HG03575 (cell line): ENCODE measurements around the gene SLC1A2.

Source experiments
- ATAC-seq: cut with Tn5 transposase; IDR thresholded peaks from one replicate; pipeline ENCODE4 v1.9.1; 2021; ENCODE audit not compliant: unreplicated experiment, insufficient number of reproducible peaks, low FRiP score; ENCODE audit errors: extremely low read depth

Gene SLC1A2

DNA sequence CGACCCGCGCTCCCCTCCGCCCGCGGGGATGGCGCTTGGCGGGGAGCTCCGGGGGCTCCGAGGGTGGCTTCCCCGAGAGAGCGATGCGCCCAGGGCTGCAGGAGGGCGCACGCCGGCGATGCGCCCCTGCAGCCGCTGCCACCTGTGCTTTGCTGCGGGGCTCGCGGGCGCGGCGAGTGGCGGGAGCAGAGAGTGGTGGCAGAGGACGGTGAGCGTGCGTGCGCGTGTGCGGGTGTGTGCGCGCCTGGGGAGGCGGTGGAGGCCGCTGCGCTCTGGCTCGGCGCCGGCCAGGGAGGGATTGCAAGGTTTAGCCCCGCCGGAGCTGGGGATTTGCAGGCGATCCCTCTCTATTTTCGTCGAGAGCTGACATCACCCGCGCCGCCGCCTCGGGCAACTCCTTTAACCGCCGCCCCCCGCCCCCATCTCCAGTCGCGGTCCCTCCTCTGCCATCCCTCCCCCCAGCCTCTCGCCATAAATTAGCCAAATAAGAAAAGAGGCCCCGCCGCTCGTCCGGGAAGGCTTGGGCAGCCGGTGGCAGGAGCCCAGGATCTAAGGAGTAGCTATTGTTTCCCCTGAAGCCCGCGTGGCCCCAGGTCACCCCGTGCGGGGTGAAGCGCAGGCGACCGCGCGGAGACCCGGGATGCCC lies at the start of gene SLC1A2:
Gene SLC1A2, minus strand, starts transcription at position 375 of the 646 bp plus-strand sequence. CDS start 592 bp downstream, outside the sequence.
- no peak for ATAC-seq

DNA sequence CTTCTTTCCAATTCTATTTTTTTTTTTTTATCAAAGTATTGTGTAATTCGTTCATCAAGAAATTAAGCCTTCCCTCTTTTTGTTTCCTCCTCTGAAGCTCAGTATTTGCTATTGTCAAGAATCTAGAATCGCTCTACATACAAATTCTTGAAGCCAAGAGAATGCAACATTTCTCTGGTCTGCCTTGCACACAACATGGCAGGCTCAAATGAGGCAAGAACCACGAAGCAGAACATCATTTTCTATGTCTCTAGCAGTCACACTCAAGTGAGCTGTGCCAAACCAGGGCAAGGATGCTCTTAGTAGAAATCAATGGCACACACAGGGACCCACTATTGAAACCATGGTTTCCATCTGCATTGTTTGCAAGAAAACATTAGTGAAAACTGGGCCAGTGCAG lies 46.7 kb upstream of the SLC1A2 start:
- ATAC-seq = no peak

DNA sequence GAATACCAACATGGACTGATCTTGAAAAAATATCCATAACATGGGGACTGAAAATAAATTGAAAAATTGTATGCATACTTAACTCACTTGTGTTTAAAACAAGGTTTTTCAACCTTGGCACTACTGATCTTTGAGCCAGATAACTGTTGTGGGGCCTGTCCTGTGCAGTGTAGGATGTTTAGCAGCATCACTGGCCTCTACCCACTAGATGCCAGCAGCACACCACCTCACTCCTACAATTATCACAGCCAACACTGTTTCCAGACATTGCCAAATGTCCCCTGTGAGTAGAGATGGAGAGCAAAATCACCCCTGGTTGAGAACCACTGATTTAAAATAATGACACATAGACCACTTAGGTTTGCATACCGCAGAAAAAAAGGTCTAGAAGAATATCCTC lies 45.0 kb upstream of the SLC1A2 start:
- ATAC-seq = no peak

DNA sequence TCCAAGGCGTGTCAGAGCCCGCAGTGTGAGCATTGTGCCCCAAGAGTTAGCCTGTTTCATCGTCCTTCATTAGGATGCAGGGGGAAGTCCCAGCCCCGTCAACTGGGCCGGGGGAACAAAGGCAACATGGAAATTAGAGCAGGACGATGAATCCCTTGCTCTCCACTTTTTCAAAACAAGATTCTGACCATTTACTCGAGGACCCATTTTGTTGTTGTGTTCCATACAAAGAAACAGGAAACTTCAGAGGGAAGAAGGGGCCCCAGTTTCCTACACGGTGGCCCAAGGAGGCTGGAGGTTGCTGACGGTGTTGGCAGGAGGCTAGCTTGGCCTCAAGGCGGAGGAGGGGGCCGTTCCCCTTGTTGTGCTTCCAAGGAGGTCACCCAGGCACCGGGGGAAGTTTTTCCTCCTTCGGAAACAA lies 44.0 kb upstream of the SLC1A2 start:
- no peak for ATAC-seq

GRCh38 chr11:35461917-35462538 lies 42.7 kb upstream of the SLC1A2 start:
- ATAC-seq = no peak

- ATAC-seq = no peak
Measured at GRCh38 chr11:35459489-35459888, 40.1 kb upstream of the SLC1A2 start.

DNA sequence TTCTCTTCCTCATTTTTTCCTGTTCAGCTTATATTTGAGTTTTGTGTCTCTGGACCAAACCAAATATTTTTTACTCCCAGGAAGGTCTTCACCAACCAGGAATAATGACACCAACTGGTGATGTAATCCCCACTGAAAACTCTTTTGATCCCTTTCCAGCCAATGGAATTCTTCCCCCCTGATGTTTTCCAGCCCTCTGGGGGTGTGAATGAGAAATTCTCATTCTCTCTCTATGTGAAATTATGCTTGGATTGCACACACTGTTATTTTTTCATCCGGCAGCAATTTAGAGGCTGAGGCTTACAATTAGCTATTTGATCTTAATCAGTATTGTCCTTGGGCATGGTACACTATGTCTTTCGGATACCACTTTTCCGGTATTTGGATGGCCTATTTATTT lies 39.5 kb upstream of the SLC1A2 start:
- ATAC-seq = no peak

GRCh38 chr11:35454362-35454761 lies 35.0 kb upstream of the SLC1A2 start:
- ATAC-seq = no peak

DNA sequence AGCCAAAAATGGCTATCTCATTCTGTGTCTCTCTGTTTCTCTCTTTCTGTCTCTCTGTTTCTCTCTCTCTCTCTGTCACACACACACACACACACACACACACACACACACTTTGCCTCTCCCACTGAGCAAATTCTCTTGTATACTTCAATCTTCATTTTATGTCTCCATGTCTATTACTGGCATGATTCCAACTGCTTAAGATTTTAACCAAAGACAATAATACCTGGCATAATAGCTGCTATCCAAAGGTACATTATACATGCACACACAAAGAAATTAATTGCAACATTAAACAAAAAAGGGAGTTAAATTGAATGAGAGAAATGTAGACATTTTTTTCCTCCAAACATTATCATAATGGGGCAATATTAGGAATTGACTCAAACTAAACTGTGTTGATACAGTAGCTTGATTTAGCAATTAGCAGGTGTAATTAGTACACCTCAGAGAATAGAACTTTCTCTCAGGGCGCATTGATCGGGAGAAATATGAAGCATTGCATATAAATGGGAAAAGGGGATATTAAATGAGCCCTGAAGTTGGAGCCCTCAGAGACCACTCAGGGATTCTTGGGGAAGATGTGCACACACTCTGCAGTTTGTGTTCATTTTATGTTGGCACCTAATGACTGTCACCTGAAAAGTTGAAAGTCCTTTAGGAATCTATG lies 17.4 kb upstream of the SLC1A2 start:
- no peak for ATAC-seq

DNA sequence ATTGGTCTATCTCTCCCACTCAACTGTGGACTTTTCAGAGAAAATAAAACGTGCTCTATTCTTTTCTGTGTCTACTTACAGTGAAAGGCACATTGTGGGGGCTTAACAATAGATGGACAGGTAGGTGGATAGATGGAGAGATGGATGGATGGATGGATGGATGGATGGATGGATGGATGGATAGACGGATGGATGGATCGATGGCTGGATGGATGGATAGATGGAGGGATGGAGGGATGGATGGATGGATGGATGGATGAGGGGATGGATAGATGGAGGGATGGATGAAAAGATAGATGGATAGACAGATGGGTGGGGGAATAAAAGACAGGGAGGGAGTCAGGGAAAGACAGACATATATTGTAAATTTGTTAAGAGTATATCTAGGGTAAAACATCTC lies 14.2 kb upstream of the SLC1A2 start:
- ATAC-seq = no peak

DNA sequence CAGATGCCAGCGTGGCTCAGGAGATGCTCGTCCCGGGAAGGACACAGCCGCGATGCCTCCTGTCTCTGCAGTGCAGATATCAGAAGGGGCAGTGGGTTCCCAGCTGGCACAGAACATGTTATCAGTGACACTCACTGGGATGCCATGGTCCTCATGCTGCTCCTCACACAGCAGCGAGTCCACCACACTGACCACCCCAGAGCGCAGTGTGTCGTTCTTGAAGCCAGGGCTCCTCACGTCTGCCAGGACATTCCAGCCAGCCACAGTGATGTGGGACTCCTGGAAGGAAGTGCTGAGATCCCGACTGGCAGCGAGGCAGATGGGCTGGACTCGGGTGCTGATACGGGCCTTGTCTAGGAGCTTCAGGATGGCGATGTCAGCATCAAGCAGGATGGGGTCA lies 13.1 kb upstream of the SLC1A2 start:
- no peak for ATAC-seq

DNA sequence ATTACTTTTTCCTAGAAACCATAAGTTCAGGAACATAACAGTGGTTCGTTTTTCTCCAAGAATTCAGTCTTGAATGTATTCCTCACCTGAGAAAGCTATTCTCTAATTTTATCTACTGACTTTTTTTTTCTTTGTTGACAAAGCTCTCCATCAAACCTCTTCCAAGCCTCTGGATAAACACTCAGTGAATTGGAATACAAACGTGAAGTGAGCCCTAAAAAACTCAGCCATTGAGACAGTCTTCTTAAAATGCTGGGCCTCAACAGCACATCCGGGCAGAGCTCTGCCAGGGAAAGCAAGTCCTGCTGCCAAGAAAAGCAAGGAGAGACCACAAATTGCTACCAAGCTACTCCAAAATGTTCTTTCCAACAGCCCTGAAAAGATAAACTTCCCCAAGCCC lies 7.7 kb upstream of the SLC1A2 start:
- no peak for ATAC-seq

- no peak for ATAC-seq
Measured at GRCh38 chr11:35426351-35426750, 7.0 kb upstream of the SLC1A2 start.

GRCh38 chr11:35425603-35426212 lies 6.3 kb upstream of the SLC1A2 start:
- no peak for ATAC-seq

- no peak for ATAC-seq
Measured at GRCh38 chr11:35424157-35424940, 5.0 kb upstream of the SLC1A2 start.

- no peak for ATAC-seq
Measured at GRCh38 chr11:35420371-35420770, 1.0 kb upstream of the SLC1A2 start.

DNA sequence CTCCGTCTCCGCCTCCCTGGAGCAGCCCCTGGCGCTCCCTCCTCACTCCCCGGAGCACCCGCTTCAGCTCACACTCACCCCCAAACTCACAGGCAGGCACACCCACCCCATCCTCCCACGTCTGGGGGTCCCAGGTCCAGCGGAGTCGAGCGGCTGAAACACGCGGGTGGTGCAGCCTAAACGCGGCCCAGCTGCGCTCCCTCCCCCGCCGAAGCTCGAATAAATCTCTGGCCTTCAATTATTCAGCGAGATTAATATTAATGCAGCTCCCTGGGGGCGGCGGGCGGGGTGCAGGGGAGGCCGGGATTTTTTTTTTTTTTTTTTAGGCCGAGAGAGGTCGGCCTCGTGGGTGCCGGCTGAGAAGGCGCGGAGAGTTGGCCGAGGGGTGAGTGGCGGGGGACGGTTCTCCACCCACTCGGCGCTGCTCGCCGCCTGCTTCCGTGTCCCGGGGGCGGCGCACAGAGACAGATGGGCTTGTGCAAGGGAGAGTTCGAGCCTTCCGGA lies 524 bp upstream of the SLC1A2 start:
- no peak for ATAC-seq

DNA sequence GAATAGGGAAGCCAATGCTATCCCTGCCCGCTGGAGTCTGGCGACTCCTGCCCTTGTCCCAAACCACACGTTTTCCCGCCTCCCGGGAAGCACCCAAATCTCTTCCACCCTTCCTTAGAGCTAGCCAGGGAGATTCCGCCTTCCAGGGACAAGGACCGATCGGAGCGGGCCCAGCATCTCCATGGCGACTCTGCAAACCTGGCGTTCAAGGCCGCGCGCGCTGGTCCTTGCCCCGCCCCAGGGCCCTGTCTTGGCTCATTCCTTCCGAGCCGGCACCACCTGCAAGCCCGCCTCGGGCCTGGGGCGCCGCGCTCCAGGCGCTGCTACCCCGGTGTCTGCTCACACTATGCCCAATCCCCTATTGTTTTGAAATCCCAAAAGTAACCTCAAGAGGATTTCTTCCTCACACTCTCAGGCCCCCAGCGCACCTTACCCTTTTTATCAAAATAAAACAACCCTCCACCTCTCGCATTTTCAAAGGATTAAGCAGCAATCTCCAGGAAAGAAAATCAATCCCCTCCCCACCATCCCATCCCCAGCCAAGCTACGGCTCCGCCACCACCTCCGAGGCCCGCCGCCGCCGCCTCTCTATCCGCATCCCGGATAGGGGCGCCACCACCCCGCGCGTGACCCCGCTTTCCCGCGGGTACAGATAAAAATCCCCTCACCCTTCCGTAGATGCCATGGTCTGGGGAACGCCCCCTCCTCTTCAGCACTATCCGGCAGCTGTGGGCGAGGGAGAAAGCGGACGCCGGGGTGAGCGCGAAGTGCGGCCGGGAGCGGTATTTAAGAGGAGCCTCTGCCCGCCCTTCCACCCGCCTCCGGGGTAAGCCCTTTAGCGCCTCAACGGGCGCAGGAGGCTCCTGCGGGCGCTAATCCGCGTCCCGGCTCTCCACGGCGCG lies 825 bp downstream of the SLC1A2 start:
- ATAC-seq = no peak
